Gastrocnemius medialis (tissue), 4 donors: Measurements from ENCODE around the gene TNS1. TPM values are rescaled to one million over a fixed set of nuclear protein-coding genes. Genes with fewer than 3 reads are reported as not detected.
A peak's percentile ranks its signal among the peaks of the same experiment; 100 is the strongest.

ENCODE experiments used
- ATAC-seq, 2 donors: fragments of 150-250 bp; one replicate each; pipeline ENCODE4 v1.9.1; 2016
- DNase-seq, 2 donors: peaks; one replicate each; pipeline ENCODE4 v3.0.0-alpha.2; 2019
- H3K27ac ChIP-seq, 4 donors: fragments of 200-600 bp; sonication (generic); 1 replicate in 1 of 4; 2 replicates in 3 of 4; pipeline ENCODE4 v1.5.1; 2016 to 2018; ENCODE audit warnings: mild to moderate bottlenecking in 2 of 4, moderate library complexity in 1 of 4
- H3K27me3 ChIP-seq, 3 donors: fragments of 200-600 bp; sonication (generic) in 2 of 3; 1 replicate in 1 of 3; 2 replicates in 2 of 3; pipeline versions ENCODE4 v1.5.1 to v1.6.0; 2016 to 2019; ENCODE audit warnings: mild to moderate bottlenecking in 1 of 3, moderate library complexity in 1 of 3
- H3K36me3 ChIP-seq, 2 donors: fragments of 200-600 bp; sonication (generic) in 1 of 2; one replicate each; pipeline ENCODE4 v1.5.1; 2017 to 2018
- H3K4me1 ChIP-seq, 2 donors: fragments of 200-600 bp; sonication (generic) in 1 of 2; one replicate each; pipeline ENCODE4 v1.5.1; 2016 to 2017; ENCODE audit warnings: mild to moderate bottlenecking in 2 of 2
- H3K4me3 ChIP-seq, 4 donors: fragments of 200-600 bp; sonication (generic) in 3 of 4; 1 replicate in 1 of 4; 2 replicates in 3 of 4; pipeline ENCODE4 v1.5.1; 2016 to 2019; ENCODE audit warnings: mild to moderate bottlenecking in 2 of 4
- H3K9me3 ChIP-seq, 3 donors: fragments of 200-600 bp; sonication (generic) in 2 of 3; 1 replicate in 1 of 3; 2 replicates in 2 of 3; pipeline ENCODE4 v1.5.1; 2016 to 2019
- POLR2A ChIP-seq, 2 donors: fragments of 450-650 bp; IDR thresholded peaks; one replicate each; pipeline ENCODE4 v1.6.1; 2017; ENCODE audit warnings: antibody characterized with exemption in 2 of 2, mild to moderate bottlenecking in 2 of 2, moderate library complexity in 2 of 2
- in situ Hi-C, 4 donors: fragments of 200-750 bp; cut with MboI; loops; one replicate each; pipeline versions ENCODE4 v1.15.0 to v1.8.0; 2017; ENCODE audit warnings: low sequenced_read_pairs in 4 of 4
- intact Hi-C: fragments of 100-400 bp; cut with DNase I; formaldehyde crosslinking; loops from one replicate; pipeline ENCODE4 v1.15.1; 2023; ENCODE audit warnings: low total_unique reads
- total RNA-seq, 4 donors: library from RNA; depleted of rRNA; stranded (reverse); fragments of >200 nt; gene quantifications; one replicate each; pipeline versions ENCODE4 v1.1.0 to v1.2.3, GENCODE V29; 2016
- TF ChIP-seq, protein P1 (sequence below), 5 experiments: fragments of 450-650 bp in 3 of 5; fragments of 200-600 bp in 2 of 5; sonication (generic) in 2 of 5; IDR thresholded peaks in 4 of 5; conservative IDR thresholded peaks in 1 of 5; 1 replicate in 4 of 5; 2 replicates in 1 of 5; pipeline ENCODE4 v1.5.1; 2016 to 2019; ENCODE audit warnings: antibody characterized with exemption in 5 of 5, mild to moderate bottlenecking in 3 of 5, moderate library complexity in 3 of 5

TNS1 gene
- total RNA-seq, 4 donors from 2014 or later: 407 to 670 (median 484) TPM

- peaks cover 72 to 81% of the 10 kb centered on the region in 2 donors for H3K4me1 ChIP-seq
- intact Hi-C loops: loop anchor here (10.0 kb wide), 1 partner anchor 1340 kb away; no protein-coding TSS in a partner anchor
- peak overlapping the region; percentile 95 to 99 (median 98) for H3K27ac ChIP-seq
- TF ChIP-seq POLR2A (IDR thresholded peaks at IDR 0.05): no peak
- TF ChIP-seq, protein P1, sequence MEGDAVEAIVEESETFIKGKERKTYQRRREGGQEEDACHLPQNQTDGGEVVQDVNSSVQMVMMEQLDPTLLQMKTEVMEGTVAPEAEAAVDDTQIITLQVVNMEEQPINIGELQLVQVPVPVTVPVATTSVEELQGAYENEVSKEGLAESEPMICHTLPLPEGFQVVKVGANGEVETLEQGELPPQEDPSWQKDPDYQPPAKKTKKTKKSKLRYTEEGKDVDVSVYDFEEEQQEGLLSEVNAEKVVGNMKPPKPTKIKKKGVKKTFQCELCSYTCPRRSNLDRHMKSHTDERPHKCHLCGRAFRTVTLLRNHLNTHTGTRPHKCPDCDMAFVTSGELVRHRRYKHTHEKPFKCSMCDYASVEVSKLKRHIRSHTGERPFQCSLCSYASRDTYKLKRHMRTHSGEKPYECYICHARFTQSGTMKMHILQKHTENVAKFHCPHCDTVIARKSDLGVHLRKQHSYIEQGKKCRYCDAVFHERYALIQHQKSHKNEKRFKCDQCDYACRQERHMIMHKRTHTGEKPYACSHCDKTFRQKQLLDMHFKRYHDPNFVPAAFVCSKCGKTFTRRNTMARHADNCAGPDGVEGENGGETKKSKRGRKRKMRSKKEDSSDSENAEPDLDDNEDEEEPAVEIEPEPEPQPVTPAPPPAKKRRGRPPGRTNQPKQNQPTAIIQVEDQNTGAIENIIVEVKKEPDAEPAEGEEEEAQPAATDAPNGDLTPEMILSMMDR (IDR thresholded peaks at IDR 0.05 in 4 of 5, conservative IDR thresholded peaks at IDR 0.05 in 1 of 5): no peak
- H3K27me3 ChIP-seq: no peaks in the 10 kb centered on the region
- H3K36me3 ChIP-seq: no peaks in the 10 kb centered on the region
- in situ Hi-C loops: no loop called here
- no peak overlapping the region for H3K4me3 ChIP-seq
- peak in 1 of 2 donors; percentile 12 for DNase-seq
- no peak for ATAC-seq
- H3K9me3 ChIP-seq: no peaks in the 10 kb centered on the region
These were observed 21.5 kb upstream of the TNS1 start for GRCh38 chr2:218024336-218024735.

GRCh38 chr2:218023636-218024035, 20.8 kb upstream of the TNS1 start:
- H3K4me3 ChIP-seq: no peak overlapping the region
- no peaks in the 10 kb centered on the region for H3K9me3 ChIP-seq
- no peaks in the 10 kb centered on the region for H3K27me3 ChIP-seq
- H3K4me1 ChIP-seq: peaks cover 71 to 81% of the 10 kb centered on the region in 2 donors
- ATAC-seq (no peak), DNase-seq (peak in 1 of 2 donors; percentile 11)
- H3K27ac ChIP-seq: peak overlapping the region; percentile 95 to 99 (median 98)
- in situ Hi-C loops (no loop called here), intact Hi-C loops (loop anchor here (10.0 kb wide), 1 partner anchor 1339 kb away; no protein-coding TSS in a partner anchor)
- H3K36me3 ChIP-seq: no peaks in the 10 kb centered on the region
- no peak for TF ChIP-seq POLR2A (IDR thresholded peaks at IDR 0.05)
- TF ChIP-seq, protein P1 (IDR thresholded peaks at IDR 0.05 in 4 of 5, conservative IDR thresholded peaks at IDR 0.05 in 1 of 5): no peak

- DNase-seq (peak in 1 of 2 donors; percentile 16), ATAC-seq (no peak)
- in situ Hi-C loops: no loop called here
These were observed 20.2 kb upstream of the TNS1 start for GRCh38 chr2:218022851-218023530.

GRCh38 chr2:218022131-218022850, 19.5 kb upstream of the TNS1 start:
- Histone ChIP-seq H3K4me3 (no peak overlapping the region), H3K36me3 (no peaks in the 10 kb centered on the region), H3K27ac (peak overlapping the region; percentile 95 to 99 (median 98)), H3K4me1 (peaks cover 82 to 93% of the 10 kb centered on the region in 2 donors), H3K27me3 (no peaks in the 10 kb centered on the region), H3K9me3 (no peaks in the 10 kb centered on the region)
- in situ Hi-C loops: no loop called here
- ATAC-seq (peak in 1 of 2 donors; percentile 26), DNase-seq (no peak)
- intact Hi-C loops: loop anchor here (10.0 kb wide), 1 partner anchor 1337 kb away; no protein-coding TSS in a partner anchor
- TF ChIP-seq POLR2A (IDR thresholded peaks at IDR 0.05): no peak
- TF ChIP-seq, protein P1 (IDR thresholded peaks at IDR 0.05 in 4 of 5, conservative IDR thresholded peaks at IDR 0.05 in 1 of 5): no peak

More at GRCh38 chr2:218022851-218023530, 20.2 kb upstream of the TNS1 start:
- Histone ChIP-seq H3K27ac (peak overlapping the region; percentile 95 to 99 (median 98)), H3K4me1 (peaks cover 77 to 86% of the 10 kb centered on the region in 2 donors), H3K9me3 (no peaks in the 10 kb centered on the region), H3K36me3 (no peaks in the 10 kb centered on the region), H3K27me3 (no peaks in the 10 kb centered on the region), H3K4me3 (no peak overlapping the region)
- intact Hi-C loops: loop anchor here (10.0 kb wide), 1 partner anchor 1338 kb away; no protein-coding TSS in a partner anchor
- TF ChIP-seq, protein P1 (IDR thresholded peaks at IDR 0.05 in 4 of 5, conservative IDR thresholded peaks at IDR 0.05 in 1 of 5): no peak
- no peak for TF ChIP-seq POLR2A (IDR thresholded peaks at IDR 0.05)
